ENCODE data around the gene RPS27L.

- TF ChIP-seq CTCF (IDR thresholded peaks at IDR 0.05) (no peak), POLR2AphosphoS5 (IDR thresholded peaks at IDR 0.05) (no peak), POLR2A (IDR thresholded peaks at IDR 0.05) (no peak), EP300 (IDR thresholded peaks at IDR 0.05) (no peak)
Measured at GRCh38 chr15:63172851-63173451, 15.7 kb upstream of the RPS27L start.
